ENCODE data around the gene LRRC45.

Gene LRRC45

DNA sequence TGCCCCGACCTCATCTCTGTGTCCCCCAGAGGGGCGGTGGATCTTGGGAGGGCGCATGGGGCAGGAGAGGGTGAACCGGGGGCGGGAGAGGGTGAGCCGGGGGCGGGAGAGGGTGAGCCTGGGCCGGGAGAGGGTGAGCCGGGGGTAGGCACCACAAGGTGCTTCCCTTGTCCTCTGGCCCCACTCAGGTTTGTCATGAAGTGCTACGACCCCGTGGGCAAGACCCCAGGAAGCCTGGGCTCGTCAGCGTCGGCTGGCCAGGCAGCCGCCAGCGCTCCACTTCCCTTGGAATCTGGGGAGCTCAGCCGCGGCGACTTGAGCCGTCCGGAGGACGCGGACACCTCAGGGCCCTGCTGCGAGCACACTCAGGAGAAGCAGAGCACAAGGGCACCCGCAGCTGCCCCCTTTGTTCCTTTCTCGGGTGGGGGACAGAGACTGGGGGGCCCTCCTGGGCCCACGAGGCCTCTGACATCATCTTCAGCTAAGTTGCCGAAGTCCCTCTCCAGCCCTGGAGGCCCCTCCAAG, 26.8 kb upstream of the LRRC45 start:
- no peaks in the 10 kb centered on the region for H3K9me3 ChIP-seq (ENCODE audit: control insufficient read depth, low read depth, low read length)
- no peak overlapping the region for H3K9ac ChIP-seq (ENCODE audit: low read length)
- H3K27me3 ChIP-seq (ENCODE audit: control insufficient read depth, insufficient read depth, low read length): no peaks in the 10 kb centered on the region
- no peak overlapping the region for H3K4me3 ChIP-seq (ENCODE audit: low read length)
- no peak overlapping the region for H3K27ac ChIP-seq (ENCODE audit: low read length)
- no peaks in the 10 kb centered on the region for H3K36me3 ChIP-seq (ENCODE audit: control insufficient read depth, low read depth, low read length)
- peaks cover 15% of the 10 kb centered on the region for H3K4me1 ChIP-seq (ENCODE audit: control insufficient read depth, low read depth, low read length)

DNA sequence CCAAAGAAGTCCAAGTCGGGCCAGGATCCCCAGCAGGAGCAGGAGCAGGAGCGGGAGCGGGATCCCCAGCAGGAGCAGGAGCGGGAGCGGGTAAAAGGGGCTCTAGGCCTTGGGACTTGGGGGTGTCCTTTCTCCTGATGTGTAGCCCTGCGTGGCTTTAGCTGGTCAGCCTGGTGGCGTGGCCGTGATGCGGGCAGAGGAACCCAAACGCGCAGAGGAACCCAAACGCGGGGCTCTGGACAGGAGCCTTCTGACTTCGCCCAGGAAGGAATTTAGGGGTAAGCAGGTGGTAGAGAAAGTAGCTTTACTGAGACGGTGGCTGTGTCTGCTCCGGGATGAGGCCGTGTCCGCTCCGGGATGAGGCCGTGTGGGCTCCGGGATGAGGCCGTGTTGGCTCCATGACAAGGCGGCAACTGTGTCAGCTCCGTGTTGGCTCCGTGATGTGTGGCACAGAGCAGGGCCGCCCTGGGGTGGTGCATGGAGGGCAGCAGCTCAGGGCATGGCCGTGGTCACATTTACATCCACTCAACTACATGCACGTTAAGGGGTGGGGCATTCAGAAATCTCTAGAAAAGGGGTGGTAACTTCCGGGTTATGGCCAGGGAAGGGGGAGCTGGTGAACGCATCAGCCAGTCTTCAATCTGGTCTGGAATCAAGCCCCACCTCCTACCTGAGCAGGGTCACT, 26.2 kb upstream of the LRRC45 start:
- no peak overlapping the region for H3K27ac ChIP-seq (ENCODE audit: low read length)
- H3K4me3 ChIP-seq (ENCODE audit: low read length): no peak overlapping the region
- H3K9me3 ChIP-seq (ENCODE audit: control insufficient read depth, low read depth, low read length): no peaks in the 10 kb centered on the region
- H3K9ac ChIP-seq (ENCODE audit: low read length): no peak overlapping the region
- no peaks in the 10 kb centered on the region for H3K36me3 ChIP-seq (ENCODE audit: control insufficient read depth, low read depth, low read length)
- no peaks in the 10 kb centered on the region for H3K27me3 ChIP-seq (ENCODE audit: control insufficient read depth, insufficient read depth, low read length)
- H3K4me1 ChIP-seq (ENCODE audit: control insufficient read depth, low read depth, low read length): peaks cover 14% of the 10 kb centered on the region

DNA sequence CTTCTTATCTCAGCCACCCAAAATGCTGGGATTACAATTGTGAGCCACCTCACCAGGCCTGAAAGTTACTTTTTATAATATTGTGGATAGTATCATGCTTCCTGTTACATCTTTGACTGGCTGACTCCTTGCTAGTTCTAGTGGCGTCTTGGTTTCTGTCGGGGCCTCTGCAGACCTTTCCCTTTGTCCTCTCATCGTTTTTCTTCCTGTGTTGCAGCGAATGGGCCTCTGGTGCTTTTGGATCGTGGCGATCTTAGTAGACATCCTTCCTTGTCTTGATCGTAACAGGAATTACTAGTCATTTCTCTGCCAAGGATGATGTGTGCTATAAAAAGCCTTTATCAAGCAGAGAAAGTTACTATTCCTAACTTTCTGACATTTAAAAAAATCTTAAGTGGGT, 24.9 kb upstream of the LRRC45 start:
- H3K4me1 ChIP-seq (ENCODE audit: control insufficient read depth, low read depth, low read length): peaks cover 3% of the 10 kb centered on the region
- H3K9ac ChIP-seq (ENCODE audit: low read length): no peak overlapping the region
- H3K27me3 ChIP-seq (ENCODE audit: control insufficient read depth, insufficient read depth, low read length): no peaks in the 10 kb centered on the region
- H3K36me3 ChIP-seq (ENCODE audit: control insufficient read depth, low read depth, low read length): no peaks in the 10 kb centered on the region
- no peak overlapping the region for H3K27ac ChIP-seq (ENCODE audit: low read length)
- no peaks in the 10 kb centered on the region for H3K9me3 ChIP-seq (ENCODE audit: control insufficient read depth, low read depth, low read length)
- no peak overlapping the region for H3K4me3 ChIP-seq (ENCODE audit: low read length)

DNA sequence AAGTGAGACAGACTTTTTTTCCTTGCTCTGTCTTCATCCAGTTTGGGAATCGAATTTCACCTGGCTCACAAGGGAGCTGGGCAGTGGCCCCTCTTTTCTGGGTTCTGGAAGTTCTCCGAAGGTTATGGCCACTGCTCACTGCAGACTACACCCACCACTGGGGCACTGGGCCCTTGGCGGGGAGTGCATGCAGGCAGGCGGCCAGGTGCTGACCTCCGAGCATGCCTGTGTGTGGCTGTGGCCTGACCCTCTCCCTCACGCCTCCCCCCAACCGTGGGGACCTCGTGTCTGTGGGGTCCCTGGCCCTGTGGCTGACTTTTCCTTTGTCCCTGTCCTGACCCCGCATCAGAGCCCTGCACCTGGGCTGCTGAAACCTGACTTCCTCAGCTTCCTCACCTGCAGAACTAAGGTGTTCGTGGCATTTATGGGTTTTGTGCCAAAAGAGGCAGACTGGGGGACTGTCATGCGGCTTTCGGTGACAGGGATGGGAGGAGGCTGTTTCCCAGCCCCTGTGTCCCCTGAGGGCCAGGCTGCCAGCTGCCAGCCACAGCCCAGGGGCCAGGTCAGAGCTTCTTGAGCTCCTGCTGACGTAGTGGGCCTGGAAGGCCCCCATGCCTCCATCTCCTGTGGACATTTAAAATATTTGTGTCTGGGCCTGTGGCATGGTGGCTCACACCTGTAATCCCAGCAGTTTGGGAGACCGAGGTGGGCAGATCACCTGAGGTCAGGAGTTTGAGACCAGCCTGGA, 24.2 kb upstream of the LRRC45 start:
- H3K9ac ChIP-seq (ENCODE audit: low read length): no peak overlapping the region
- no peak overlapping the region for H3K27ac ChIP-seq (ENCODE audit: low read length)
- no peaks in the 10 kb centered on the region for H3K9me3 ChIP-seq (ENCODE audit: control insufficient read depth, low read depth, low read length)
- H3K36me3 ChIP-seq (ENCODE audit: control insufficient read depth, low read depth, low read length): no peaks in the 10 kb centered on the region
- no peaks in the 10 kb centered on the region for H3K27me3 ChIP-seq (ENCODE audit: control insufficient read depth, insufficient read depth, low read length)
- no peaks in the 10 kb centered on the region for H3K4me1 ChIP-seq (ENCODE audit: control insufficient read depth, low read depth, low read length)
- no peak overlapping the region for H3K4me3 ChIP-seq (ENCODE audit: low read length)

DNA sequence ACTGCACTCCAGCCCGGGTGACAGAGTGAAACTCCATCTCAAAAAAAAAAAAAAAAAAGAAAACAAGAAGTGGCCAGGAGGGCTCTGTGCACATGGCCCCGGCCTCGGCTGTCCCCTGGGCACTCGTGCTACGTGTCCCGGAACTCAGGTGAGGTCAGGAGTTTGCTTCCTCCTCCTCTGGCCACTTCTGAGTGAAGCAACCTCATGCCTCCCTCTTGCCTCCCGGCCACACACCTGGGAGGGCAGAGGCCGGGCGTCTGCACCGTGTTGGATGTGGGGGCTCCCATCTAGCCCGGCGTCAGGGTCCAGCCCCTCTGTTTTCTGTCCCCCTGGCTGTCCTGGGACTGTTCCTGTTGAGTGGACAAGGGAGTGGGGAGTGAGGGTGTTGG, 23.5 kb upstream of the LRRC45 start:
- Histone ChIP-seq H3K9me3 (ENCODE audit: control insufficient read depth, low read depth, low read length) (no peaks in the 10 kb centered on the region), H3K27me3 (ENCODE audit: control insufficient read depth, insufficient read depth, low read length) (no peaks in the 10 kb centered on the region), H3K36me3 (ENCODE audit: control insufficient read depth, low read depth, low read length) (no peaks in the 10 kb centered on the region), H3K4me3 (ENCODE audit: low read length) (no peak overlapping the region), H3K4me1 (ENCODE audit: control insufficient read depth, low read depth, low read length) (no peaks in the 10 kb centered on the region), H3K9ac (ENCODE audit: low read length) (no peak overlapping the region), H3K27ac (ENCODE audit: low read length) (no peak overlapping the region)

DNA sequence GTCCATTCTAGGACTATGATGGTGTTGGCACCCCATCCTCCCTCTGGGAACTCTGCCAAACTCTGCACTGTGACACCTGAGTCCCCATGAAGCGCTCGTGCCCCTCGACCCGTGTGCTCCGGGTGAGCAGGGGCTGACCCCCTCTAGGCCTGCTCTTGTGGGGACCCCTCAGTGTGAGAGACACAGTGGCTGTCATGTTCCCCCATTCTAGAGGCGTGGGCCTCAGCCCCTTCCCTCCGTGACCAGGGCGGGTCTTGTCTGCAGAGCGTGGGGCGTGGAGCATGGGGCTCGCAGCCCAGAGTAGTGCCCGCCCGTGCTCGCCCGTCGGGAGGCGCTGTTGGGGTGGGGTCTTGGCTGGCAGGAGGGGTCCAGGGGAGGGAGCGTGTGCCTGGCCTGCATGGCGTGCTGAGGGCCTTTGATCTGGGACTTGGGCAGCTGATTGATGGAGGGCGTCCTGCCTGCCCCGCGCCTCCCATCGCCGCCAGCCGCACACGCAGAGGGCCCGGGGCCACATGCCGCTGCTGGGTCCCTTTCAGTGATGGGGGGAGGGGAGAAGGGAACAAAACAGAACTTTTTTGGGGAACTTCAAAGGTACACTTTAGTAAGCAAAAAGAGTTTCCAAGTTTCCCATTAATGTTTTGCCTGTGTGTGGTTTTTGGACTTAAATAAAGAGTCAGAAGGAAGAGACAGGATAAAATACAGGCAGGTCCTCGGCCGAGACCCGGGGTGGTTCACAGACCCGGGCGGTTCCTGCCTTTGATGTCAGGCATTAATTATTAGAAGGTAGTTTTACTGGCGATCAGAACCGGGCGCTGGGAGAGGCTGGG, 22.9 kb upstream of the LRRC45 start:
- no peaks in the 10 kb centered on the region for H3K36me3 ChIP-seq (ENCODE audit: control insufficient read depth, low read depth, low read length)
- H3K27ac ChIP-seq (ENCODE audit: low read length): no peak overlapping the region
- H3K27me3 ChIP-seq (ENCODE audit: control insufficient read depth, insufficient read depth, low read length): no peaks in the 10 kb centered on the region
- no peak overlapping the region for H3K4me3 ChIP-seq (ENCODE audit: low read length)
- no peak overlapping the region for H3K9ac ChIP-seq (ENCODE audit: low read length)
- H3K4me1 ChIP-seq (ENCODE audit: control insufficient read depth, low read depth, low read length): no peaks in the 10 kb centered on the region
- no peaks in the 10 kb centered on the region for H3K9me3 ChIP-seq (ENCODE audit: control insufficient read depth, low read depth, low read length)

DNA sequence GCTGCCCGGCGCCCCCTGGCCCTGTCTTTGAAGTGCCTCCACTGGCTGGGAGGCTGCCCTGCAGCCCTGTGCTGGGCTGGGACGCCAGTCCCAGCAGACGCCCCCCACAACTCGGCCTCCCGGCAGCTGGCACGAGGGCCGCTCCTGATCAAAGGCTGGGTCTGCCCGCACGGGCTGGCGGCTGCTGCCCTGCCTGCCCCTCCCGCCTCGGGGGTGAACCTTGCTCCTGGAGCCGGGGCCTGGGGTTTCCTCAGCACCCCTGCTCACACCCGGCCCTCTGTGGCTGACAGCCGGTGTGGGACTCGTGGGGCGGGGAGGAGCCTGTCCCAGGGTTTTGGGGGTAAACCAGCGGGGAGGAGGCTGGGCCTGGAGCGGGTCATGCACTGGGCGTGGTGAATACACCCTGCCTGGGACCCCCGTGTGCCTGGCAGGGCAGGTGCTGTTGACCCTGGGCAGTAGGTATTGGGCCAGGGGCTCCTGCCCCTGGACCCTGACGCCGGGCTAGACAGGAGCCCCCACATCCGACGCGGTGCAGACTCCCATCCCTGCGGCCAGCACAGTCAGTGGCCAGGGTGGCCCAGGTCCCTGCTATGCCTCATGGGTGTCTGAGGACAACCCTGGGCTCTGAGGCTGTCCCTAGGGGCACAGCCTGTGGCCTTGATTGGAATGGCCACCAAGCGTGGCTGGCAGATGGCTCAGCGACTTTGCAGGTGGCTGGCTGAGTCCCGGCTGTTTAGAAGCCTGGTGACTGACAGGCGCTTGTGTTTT, 22.1 kb upstream of the LRRC45 start:
- no peaks in the 10 kb centered on the region for H3K36me3 ChIP-seq (ENCODE audit: control insufficient read depth, low read depth, low read length)
- H3K4me3 ChIP-seq (ENCODE audit: low read length): no peak overlapping the region
- H3K9me3 ChIP-seq (ENCODE audit: control insufficient read depth, low read depth, low read length): no peaks in the 10 kb centered on the region
- no peaks in the 10 kb centered on the region for H3K27me3 ChIP-seq (ENCODE audit: control insufficient read depth, insufficient read depth, low read length)
- H3K9ac ChIP-seq (ENCODE audit: low read length): no peak overlapping the region
- H3K4me1 ChIP-seq (ENCODE audit: control insufficient read depth, low read depth, low read length): no peaks in the 10 kb centered on the region
- H3K27ac ChIP-seq (ENCODE audit: low read length): no peak overlapping the region

DNA sequence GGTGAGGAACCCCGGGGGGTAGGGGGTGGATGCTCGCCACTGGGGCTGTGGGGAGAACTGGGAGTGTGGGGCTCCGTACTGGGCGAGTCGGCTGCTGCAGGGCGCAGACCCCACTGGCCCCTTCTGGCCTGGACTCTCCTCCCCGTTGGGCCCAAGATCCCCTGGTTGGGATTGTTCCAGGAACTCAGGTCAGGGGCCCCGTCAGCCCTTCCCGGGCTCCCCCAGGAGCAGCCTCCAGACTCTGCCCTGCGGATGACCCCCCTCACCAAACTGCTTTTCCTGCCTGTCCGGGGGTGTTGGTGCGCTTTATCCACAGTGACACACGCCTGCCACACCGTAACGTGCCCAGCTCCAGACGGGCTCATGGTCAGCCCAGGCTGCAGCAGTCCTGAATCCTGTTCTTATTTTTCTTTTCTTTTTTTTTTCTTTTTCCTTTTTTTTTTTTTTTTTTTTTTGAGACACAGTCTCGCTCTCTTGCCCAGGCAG, 21.5 kb upstream of the LRRC45 start:
- H3K36me3 ChIP-seq (ENCODE audit: control insufficient read depth, low read depth, low read length): no peaks in the 10 kb centered on the region
- no peaks in the 10 kb centered on the region for H3K4me1 ChIP-seq (ENCODE audit: control insufficient read depth, low read depth, low read length)
- no peak overlapping the region for H3K9ac ChIP-seq (ENCODE audit: low read length)
- H3K4me3 ChIP-seq (ENCODE audit: low read length): no peak overlapping the region
- H3K27me3 ChIP-seq (ENCODE audit: control insufficient read depth, insufficient read depth, low read length): no peaks in the 10 kb centered on the region
- H3K9me3 ChIP-seq (ENCODE audit: control insufficient read depth, low read depth, low read length): no peaks in the 10 kb centered on the region
- no peak overlapping the region for H3K27ac ChIP-seq (ENCODE audit: low read length)

DNA sequence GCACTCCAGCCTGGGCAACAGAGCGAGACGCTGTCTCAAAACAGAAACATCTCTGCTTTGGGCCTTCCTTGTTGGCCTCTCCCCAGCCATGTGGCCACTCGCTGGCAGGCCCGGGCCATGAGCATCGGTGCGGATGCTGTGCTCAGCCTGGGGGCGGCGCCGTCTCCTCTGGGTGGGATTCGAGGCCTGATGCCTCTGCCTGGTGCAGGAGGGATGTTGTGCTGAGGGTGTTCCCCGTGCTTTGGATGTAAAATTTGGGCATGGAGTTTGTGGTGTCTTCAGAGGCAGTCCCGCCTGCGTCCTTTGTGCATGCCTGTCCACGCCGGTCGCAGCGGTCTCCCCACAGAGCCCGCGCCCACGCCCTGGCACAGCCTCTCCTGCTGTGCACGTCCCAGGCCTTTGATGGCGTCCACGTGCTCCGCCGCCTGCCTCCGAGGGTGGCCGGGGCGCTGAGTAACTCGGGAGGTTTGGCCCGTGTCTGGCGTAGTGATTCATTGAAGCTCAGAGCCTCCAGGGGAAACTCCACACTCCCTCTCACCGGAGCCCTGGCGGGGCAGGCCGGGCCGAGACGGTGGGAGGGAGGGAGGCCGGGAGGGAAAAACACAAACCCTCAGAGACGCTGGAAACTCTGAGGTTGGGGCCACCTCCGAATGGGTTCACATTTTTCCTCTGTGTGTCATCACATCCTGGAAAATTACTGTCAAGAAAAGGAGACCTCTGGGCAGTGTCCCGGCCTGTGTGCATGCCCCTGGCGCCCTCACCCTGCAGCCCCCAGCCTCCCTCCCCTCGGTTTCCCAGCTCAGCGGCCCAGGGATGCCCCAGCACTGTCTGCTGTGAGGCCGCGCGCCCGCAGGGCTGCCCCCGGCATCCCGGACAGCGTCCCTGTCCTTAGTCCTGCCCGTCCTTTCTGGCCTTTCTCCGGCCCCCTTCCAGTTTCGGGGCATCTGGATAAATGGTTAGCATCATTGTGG, 19.4 kb upstream of the LRRC45 start:
- no peak overlapping the region for H3K27ac ChIP-seq (ENCODE audit: low read length)
- no peaks in the 10 kb centered on the region for H3K36me3 ChIP-seq (ENCODE audit: control insufficient read depth, low read depth, low read length)
- H3K27me3 ChIP-seq (ENCODE audit: control insufficient read depth, insufficient read depth, low read length): no peaks in the 10 kb centered on the region
- H3K4me1 ChIP-seq (ENCODE audit: control insufficient read depth, low read depth, low read length): no peaks in the 10 kb centered on the region
- H3K9me3 ChIP-seq (ENCODE audit: control insufficient read depth, low read depth, low read length): no peaks in the 10 kb centered on the region
- no peak overlapping the region for H3K9ac ChIP-seq (ENCODE audit: low read length)
- no peak overlapping the region for H3K4me3 ChIP-seq (ENCODE audit: low read length)

Measured in iPS-18a (cell line).